NCI-H1092 treated with DMSO at 0.1 percent for 48 hours (cell line): ENCODE results near the gene VIL1.
A peak's percentile ranks its signal among the peaks of the same experiment; 100 is the strongest.

ENCODE experiments used
- DNase-seq: peaks from one replicate; lab custom pipeline; 2025; lab: John Stamatoyannopoulos, UW

VIL1 gene

GRCh38 chr2:218395090-218395444, 23.9 kb upstream of the VIL1 start:
- DNase-seq = no peak

- no peak for DNase-seq
These were observed 23.5 kb upstream of the VIL1 start for GRCh38 chr2:218395456-218395825.

- DNase-seq = peak; percentile 81
These were observed 22.9 kb upstream of the VIL1 start for GRCh38 chr2:218395826-218396687.

GRCh38 chr2:218396688-218397462, 22.0 kb upstream of the VIL1 start:
- peak; percentile 77 for DNase-seq

GRCh38 chr2:218397463-218397819, 21.5 kb upstream of the VIL1 start:
- no peak for DNase-seq

GRCh38 chr2:218397820-218398436, 21.0 kb upstream of the VIL1 start:
- DNase-seq = peak; percentile 20

- DNase-seq = peak; percentile 9
These were observed 20.2 kb upstream of the VIL1 start for GRCh38 chr2:218398437-218399390.

GRCh38 chr2:218399391-218400166, 19.3 kb upstream of the VIL1 start, which contains the start of gene CTDSP1:
TSS of gene CTDSP1 (plus strand) at chr2:218399868. CDS start at chr2:218400091, 223 bp downstream.
- DNase-seq = peak; percentile 78

- no peak for DNase-seq
These were observed 18.6 kb upstream of the VIL1 start for GRCh38 chr2:218400167-218400929.

- DNase-seq = no peak
These were observed 17.7 kb upstream of the VIL1 start for GRCh38 chr2:218400930-218401881.

GRCh38 chr2:218401890-218402289, 17.0 kb upstream of the VIL1 start:
- DNase-seq = no peak

- DNase-seq = no peak
These were observed 16.4 kb upstream of the VIL1 start for GRCh38 chr2:218402491-218402901.

GRCh38 chr2:218402911-218403411, 16.0 kb upstream of the VIL1 start:
- no peak for DNase-seq

- no peak for DNase-seq
These were observed 15.1 kb upstream of the VIL1 start for GRCh38 chr2:218403810-218404209.

- DNase-seq = no peak
These were observed 14.4 kb upstream of the VIL1 start for GRCh38 chr2:218404351-218405085.

GRCh38 chr2:218405086-218405745, 13.7 kb upstream of the VIL1 start:
- DNase-seq = no peak

GRCh38 chr2:218405746-218406208, 13.1 kb upstream of the VIL1 start:
- DNase-seq = no peak
